ENCODE results near the gene PTPRG.

PTPRG gene

GRCh38 chr3:62169906-62170660, 608.7 kb downstream of the PTPRG start:
- DNase-seq: no peak

DNA sequence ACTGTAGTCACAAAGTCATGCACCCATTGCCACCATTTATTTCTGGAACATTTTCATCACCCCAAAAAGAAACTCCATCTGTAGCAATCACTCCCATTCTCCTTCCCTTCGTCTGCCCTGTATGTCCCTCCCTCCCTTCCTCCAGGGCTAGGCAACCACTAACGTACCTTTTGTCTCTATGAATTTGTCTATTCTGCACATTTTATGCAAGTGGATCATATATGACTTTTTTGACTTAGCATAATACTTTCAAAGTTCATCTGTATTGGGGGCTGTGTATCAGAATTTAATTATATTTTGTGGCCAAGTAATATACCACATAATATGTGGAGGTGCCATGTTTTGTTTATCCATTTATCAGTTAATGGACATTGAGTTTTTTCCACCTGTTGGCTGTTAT, 610.4 kb downstream of the PTPRG start:
- DNase-seq: no peak

GRCh38 chr3:62172199-62172598, 610.8 kb downstream of the PTPRG start:
- DNase-seq: no peak

DNA sequence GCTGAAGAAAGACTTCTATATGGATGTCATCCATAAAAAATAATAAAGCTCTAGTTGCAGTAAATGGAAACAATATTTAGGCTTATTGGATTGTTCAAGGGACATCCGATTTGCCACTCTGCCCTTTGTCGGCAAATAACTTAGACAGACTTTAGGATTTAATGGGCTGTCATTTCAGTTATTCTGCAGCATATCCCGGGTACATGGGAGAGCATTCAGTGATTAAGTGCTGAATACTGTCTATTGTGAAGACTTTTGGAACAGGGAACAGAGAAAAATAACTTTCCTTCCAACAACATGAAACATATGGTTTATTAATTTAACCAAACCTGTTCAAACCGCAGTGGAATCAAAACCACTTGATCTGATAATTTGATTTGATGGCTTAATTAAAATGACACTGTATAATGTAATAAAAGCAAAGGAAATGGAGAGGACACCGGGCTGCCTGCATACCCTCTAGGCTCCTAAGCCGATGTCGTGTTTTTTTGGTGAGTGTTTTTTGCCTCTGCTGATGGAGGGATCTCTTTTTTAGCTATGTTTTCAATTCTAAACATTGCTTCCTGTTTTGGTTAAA, 612.7 kb downstream of the PTPRG start:
- no peak for DNase-seq

GRCh38 chr3:62175161-62175560, 613.8 kb downstream of the PTPRG start:
- DNase-seq: no peak

GRCh38 chr3:62178032-62178431, 616.7 kb downstream of the PTPRG start:
- no peak for DNase-seq

GRCh38 chr3:62178739-62179600, 617.6 kb downstream of the PTPRG start:
- no peak for DNase-seq

- DNase-seq: no peak
Measured at GRCh38 chr3:62180514-62180913, 619.1 kb downstream of the PTPRG start.

DNA sequence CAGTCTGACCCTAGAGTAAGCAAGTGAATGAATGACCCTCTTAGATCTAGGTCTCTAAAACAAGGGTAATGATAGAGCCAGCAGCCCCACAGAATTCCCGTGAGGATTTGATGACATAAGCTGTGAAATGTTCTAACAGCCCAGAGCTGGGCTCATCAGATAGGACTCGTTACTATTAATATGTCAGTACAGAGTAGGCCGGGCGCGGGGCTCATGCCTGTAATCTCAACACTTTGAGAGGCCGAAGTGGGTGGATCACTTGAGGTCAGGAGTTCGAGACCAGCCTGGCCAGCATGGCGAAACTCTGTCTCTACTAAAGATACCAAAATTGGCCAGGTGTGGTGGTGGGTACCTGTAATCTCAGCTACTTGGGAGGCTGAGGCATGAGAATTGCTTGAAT, 621.7 kb downstream of the PTPRG start:
- DNase-seq: no peak

GRCh38 chr3:62183969-62184368, 622.6 kb downstream of the PTPRG start:
- DNase-seq: no peak

- no peak for DNase-seq
Measured at GRCh38 chr3:62184559-62184958, 623.2 kb downstream of the PTPRG start.

GRCh38 chr3:62187022-62187431, 625.7 kb downstream of the PTPRG start:
- no peak for DNase-seq

DNA sequence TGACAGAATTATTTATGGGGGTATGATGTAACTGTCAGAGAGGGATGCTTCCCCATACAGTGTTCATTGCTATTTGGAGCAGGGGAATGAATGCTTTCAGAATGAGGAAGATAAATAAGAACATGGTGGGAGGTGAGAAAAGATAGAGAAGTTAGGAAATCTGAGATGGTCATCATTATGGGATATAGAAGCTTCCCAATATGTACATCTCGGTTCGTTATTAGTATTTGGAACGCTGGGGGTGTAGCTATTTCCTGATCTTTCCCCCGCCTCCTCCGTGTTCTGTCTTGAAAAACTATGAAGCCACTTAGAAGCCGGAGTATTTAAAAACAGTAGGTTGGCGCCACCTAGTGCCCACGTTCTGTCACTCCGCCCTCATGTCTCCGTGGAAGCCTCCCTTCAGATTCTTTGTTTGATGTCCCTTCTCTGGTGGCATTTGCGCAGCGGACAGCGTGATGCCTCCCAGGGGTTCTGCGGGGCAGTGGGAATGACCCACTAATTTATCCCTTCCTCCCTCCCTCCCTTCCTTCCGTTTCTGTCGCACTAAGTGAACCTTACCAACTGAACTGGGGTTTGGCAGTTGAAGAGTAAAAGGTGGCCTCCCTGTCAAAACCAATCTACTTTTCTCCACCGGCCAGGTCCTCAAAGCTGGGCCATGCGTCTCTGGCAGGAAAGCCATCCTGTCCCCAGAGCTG, 627.5 kb downstream of the PTPRG start:
- peak; percentile 83 for DNase-seq

DNA sequence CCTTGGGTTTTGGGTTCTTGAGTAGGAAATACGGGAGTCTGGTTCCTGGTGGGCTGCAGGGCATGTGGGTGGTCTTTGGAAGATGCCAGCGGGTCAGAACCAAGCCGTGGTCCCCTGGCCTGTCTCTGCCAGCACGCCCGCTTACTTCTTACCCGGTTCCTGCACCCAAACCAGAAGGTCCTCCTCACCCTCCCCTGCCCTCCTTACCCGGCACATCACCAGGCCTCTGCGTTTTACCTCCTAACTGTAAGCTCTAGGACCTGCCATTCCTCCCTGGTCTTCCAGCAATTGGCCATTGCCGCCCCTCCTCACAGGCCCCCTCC, 628.0 kb downstream of the PTPRG start:
- no peak for DNase-seq

- DNase-seq: no peak
Measured at GRCh38 chr3:62192891-62193290, 631.5 kb downstream of the PTPRG start.

GRCh38 chr3:62193586-62194345, 632.4 kb downstream of the PTPRG start:
- no peak for DNase-seq

GRCh38 chr3:62197350-62198012, 636.1 kb downstream of the PTPRG start:
- DNase-seq: no peak

DNA sequence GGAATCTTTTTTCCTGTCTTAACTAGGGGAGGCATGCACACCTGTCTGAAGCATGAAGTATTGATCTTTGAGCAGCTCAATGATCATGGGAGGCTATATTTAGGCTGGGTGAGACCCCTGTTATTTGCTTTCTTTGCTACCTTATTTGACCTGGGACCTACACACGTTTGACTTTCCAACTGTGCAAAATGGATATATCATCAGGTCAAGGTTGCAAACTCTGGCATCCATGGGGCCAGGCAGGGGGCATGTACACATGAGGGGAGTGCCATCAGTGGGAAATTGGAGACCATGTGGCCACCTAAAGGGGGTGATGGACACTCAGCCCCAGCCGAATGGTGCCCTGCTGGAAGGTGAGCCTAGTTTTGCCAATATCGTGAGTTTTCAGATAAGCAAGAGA, 637.8 kb downstream of the PTPRG start:
- no peak for DNase-seq

DNA sequence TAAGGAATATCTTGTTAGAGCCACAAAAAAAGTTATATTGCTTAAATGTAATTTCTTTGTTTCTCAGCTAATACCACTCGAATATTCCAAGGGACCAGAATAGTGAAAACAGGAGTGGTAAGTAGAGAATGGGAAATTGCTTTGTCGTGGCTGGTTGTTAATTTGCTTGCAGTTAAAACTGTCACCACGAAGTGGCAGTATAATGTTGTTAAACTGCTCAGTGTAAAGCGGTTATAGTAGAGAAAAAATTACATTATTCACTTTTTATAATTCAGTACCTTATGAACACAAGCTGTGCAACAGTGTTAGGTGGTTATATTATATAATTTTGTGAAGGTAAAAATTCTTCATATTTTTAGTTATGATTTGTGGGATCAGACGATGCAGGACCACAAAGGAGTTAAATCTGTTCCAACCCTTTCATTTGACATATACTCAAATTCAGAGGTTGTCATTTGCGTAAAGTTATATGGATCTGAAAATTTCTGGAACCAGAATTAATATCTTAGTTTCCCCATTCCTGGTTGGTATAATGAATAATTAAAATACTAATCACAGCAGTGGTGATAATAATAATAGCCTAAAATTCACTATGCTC, 640.2 kb downstream of the PTPRG start:
- DNase-seq: no peak

DNA sequence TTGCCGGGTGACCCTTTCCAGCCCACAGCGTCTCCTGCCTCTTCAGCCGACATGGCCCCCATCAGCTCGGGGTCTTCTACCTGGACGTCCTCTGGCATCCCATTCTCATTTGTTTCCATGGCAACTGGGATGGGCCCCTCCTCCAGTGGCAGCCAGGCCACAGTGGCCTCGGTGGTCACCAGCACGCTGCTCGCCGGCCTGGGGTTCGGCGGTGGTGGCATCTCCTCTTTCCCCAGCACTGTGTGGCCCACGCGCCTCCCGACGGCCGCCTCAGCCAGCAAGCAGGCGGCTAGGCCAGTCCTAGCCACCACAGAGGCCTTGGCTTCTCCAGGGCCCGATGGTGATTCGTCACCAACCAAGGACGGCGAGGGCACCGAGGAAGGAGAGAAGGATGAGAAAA, 641.8 kb downstream of the PTPRG start:
- DNase-seq: no peak

DNA sequence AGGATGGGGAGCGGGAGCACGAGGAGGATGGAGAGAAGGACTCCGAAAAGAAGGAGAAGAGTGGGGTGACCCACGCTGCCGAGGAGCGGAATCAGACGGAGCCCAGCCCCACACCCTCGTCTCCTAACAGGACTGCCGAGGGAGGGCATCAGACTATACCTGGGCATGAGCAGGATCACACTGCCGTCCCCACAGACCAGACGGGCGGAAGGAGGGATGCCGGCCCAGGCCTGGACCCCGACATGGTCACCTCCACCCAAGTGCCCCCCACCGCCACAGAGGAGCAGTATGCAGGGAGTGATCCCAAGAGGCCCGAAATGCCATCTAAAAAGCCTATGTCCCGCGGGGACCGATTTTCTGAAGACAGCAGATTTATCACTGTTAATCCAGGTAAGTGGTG, 642.2 kb downstream of the PTPRG start:
- no peak for DNase-seq

GRCh38 chr3:62207197-62207596, 645.8 kb downstream of the PTPRG start:
- DNase-seq: no peak
